GM19372 (cell line): ENCODE measurements around the gene PDE2A.

Experiments used
- ATAC-seq: cut with Tn5 transposase; IDR thresholded peaks from one replicate; pipeline ENCODE4 v1.9.1; 2021; ENCODE audit warnings: mild to moderate bottlenecking, low read depth, moderate library complexity; ENCODE audit not compliant: unreplicated experiment

Gene PDE2A

GRCh38 chr11:72641522-72642042, 32.6 kb downstream of the PDE2A start:
- ATAC-seq = no peak

DNA sequence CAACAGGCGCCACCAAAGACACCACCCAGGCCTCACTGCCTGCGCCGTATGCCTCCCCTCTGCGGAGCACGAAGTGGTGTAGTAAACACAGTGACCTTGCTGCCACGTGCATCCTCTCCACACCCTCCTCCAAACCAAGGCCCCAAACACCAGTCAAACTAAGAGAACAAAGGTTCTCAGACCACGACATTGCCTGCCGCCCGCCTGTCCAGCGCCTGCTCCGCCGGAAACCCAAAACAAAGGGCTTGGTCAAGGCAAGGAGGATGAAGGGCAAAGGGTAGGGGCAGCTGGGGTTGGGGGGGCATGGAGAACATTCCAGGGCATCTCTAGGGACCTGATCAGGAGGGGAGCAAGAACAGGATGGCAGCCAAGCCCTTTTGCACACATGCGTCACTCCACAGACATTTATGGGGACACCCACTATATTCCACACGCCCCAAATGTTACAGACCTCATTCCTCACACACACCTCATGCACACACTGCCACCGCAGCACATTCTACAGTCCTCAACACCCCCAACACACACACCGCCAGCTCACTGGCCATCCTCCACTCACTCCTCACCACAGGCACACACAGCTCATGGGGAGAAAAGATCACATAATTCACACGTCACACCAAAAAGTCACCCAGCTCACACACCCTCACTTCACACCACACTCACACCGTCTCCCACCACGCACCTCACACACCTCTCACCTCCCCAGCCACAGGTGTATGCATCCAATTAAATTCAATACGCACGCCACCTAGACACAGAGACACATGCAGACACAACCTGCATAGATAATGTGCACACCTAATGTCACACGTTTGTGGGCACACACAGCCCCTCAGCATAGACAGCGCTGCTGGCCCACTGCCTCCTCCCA, 34.5 kb downstream of the PDE2A start:
- ATAC-seq = no peak

DNA sequence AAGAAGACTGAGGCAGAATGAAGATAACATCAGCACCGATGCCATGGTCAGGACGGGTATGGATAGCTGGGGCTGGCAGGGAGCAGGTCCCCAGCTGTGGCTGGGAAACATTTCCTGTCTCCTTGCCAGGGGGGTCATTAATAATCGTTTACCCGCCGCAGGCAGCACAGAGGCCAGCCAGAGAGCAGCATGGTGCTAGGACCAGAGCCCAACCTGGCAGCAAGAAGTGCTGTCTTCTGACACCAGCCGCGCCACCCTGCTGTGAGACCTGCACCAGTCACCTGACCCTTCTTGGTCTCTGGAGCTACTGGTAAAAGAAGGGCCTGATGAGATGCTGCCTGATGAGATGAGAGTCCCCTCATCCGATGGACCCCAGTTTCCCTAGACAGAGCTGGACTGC, 36.3 kb downstream of the PDE2A start:
- ATAC-seq = no peak

DNA sequence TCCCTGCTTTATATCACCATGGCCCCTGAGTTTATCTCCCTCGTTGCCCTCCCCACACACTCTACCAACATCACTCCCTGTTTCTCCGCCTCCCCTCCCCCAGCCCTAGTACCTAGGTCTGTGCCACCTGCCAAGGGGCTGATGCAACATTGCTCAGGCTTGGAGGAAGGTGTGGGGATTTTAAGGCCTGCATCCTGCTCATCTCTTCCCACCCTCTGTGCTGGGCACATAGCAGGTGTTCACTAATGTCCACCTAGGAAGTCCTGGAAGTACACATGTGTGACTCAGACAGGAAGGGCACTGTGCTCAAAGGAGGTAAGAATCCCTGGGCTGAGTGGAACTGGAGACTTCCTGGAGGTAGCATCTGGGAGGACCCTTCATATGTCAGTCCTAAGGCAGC, 37.0 kb downstream of the PDE2A start:
- ATAC-seq = no peak

DNA sequence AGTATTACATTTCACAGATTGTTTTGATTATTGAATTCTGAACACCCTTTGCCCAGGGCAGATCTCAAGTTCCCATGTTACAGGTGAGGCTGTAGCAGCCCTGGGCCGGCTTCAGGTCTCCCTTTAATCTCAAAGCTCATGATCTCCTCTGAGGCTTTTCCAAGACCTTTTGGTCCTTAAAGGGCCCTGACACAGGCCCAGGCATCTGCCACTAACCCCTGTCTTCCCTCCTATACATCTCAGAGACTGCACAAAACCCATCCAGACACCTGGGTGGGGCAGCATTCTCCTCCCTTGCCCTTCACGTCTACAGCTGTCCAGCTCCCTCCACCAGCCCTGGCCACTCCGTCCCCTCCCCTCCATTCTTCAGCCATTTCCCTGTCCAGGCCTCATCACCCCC, 37.8 kb downstream of the PDE2A start:
- ATAC-seq = no peak

DNA sequence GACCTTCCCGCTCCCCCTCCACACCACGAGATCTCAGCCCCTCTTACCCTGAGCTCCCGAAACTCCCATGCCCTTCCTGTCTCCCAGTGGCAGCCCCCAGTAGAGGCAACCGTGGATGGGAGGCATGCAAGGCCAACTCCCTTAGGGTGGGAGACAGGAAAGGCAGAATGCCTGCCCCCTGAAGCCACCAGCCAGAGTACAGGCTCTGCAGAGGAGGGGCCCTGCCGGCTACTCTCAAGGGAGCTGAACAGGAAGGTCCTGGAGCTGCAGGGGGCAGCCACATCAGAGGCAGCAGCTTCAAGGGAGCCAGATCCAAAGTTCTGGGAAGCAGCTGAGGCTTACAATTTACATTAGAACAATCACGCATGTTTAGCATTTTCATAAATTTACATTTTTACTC, 38.3 kb downstream of the PDE2A start:
- no peak for ATAC-seq

DNA sequence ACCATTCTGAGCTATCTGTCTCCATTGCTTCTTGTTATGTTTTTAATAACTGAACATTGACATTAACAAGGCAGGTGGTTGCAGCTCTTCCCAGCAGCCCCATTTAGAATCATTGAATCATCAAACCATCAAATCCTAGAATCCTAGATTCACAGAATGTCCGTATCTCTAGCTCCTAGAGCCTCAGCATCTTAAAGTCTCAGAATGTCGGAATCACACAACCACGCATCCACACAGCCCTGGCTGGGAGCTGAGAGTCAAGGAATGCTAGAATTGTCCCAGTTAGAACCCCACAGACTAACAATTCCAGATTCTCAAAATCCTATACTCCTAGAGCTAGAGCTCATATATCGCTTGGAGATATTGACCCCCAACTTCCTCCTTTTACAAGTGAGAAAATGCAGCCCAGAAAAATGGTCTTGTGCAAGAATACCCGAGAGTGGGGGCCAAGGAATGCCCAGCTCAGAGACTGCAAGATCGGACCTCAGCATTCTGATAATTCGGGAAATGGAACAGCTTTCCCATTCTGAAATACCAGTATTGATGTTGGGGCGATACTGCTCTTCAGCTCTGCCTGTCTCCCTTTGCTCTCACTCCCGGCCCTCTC, 38.8 kb downstream of the PDE2A start:
- ATAC-seq = no peak

GRCh38 chr11:72634472-72635095, 39.6 kb downstream of the PDE2A start:
- ATAC-seq = no peak

DNA sequence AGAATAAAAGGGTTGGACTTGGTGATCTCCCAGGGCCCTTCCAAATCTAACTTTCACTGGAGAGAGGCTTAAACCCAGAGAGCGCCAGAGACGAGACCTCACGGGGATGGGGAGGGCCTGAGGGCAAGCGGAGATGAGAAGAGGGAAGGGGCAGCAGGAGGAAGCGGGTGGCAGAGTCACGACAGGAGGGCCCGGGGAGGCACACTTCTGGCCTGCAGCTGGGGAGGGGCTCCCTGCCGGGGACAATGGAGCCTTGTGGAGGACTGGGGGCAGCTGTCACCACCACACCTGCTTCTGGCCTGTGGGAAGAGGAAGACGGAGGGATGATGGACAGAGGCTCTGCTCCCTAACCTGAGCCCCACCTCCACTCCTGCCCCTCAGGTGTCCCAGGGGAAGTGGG, 40.2 kb downstream of the PDE2A start:
- no peak for ATAC-seq

DNA sequence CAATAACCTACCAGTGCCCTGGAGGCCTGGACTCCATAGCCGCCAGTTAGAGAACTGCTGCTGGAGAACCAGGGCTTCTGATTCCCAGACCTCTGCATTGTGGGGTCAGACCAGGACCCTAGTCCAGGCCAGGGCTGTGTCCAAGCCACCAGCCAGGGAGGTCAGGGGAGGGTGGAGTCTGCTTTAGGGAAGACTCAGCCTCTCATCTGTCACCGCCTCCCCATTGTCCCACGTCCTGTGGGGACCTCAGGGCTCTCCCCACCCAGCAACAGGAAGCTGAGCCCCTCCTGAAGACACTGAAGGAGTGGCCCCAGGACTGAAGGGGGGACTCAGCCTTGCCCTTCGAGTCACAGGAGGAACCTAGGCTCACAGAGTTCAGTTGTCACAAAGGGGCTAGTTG, 41.2 kb downstream of the PDE2A start:
- no peak for ATAC-seq

GRCh38 chr11:72631806-72632731, 42.2 kb downstream of the PDE2A start:
- no peak for ATAC-seq

DNA sequence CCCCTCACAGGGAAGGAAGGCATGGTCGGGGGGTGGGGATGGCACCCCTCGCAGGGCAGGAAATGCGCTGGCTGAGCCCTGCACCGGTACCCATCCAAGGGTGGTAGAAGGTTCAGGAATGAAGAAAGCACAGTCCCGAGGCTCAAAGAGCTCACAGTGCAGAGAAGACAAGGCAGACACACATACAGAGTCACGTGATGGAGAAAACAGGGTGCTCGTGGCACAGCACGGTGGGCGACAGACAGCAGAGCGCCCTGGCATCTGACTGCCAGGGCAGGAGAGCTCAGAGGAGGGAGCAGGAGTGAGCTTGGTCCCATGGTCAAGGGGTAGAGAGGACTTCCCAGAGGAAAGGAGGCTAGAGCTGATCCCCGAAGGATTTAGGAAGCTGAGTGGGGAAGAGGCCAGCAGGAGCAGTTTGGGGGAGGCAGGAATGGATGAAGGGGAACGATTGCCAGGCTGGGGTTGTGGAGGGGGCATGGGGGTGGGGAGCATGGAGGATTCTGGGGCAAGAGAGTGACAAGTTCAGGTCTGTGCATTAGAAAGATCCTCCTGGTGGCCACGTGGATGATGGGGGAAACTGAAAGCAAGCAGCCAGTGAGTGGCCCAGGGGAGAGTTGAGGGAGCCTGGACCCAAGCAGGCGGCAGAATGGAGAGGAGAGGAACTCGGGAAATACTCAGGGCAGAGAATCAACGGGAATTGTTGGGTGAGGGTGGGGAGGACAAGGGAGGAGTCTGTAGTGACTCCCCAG, 43.9 kb downstream of the PDE2A start:
- no peak for ATAC-seq

- ATAC-seq = no peak
Measured at GRCh38 chr11:72629266-72629665, 45.0 kb downstream of the PDE2A start.

DNA sequence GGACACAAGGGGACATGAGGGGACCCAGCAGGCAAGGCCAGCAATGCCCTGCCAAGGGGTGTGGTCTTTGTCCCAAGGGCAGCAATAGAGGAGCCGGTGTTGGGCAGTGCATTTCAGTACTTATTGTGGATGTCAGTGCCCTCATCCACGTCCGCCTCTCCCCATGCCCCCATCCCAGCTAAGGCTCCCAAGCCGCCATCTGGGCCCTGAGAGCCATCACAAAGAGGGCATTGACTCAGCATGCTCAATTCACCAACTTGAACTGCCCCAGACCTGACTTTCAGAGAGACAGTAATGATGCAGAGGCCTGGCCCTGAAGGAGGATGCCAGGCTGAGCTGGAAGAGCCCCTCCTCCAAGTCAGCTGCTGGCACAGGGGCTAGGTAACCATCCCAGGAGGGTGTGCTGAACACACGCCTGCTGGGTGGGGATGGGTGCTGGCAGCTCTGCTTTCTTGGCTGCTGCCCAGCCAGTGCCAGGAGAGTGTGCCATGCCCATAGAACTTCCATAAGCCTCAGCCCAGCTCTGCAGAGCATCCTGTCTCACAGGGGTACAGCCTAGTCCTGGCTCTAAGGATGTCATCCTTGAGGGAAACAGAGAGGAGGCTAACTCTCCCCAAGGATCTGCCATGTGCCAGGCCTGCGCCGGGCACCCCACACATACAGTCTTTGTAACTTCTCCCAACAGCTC, 46.5 kb downstream of the PDE2A start:
- ATAC-seq = no peak

DNA sequence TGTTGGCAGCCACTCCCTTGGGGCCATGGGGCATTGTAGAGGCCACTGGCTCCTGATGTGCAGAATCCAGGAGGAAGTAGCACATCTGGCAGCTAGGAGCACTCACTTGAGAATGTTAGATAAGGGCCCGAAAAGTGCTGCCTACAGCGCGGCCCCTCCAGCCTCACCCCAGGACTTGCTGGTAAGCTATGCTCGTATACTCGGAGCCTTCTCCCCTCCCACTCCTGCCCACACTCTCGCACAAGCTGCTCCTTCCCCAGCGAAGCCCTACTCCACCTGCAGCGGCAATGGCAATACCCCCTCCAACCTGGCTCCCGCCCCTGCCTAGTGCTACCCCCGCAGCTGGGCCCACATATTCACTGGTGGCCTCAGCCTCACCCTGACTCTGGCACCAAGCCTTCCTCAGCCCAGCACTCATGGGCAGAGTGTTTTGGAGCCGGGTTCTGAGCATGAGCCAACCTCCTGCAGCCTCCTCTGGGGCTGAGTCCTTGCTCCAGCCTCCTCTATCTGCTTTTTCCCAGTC, 47.7 kb downstream of the PDE2A start:
- no peak for ATAC-seq

- ATAC-seq = no peak
Measured at GRCh38 chr11:72625691-72626413, 48.4 kb downstream of the PDE2A start.

DNA sequence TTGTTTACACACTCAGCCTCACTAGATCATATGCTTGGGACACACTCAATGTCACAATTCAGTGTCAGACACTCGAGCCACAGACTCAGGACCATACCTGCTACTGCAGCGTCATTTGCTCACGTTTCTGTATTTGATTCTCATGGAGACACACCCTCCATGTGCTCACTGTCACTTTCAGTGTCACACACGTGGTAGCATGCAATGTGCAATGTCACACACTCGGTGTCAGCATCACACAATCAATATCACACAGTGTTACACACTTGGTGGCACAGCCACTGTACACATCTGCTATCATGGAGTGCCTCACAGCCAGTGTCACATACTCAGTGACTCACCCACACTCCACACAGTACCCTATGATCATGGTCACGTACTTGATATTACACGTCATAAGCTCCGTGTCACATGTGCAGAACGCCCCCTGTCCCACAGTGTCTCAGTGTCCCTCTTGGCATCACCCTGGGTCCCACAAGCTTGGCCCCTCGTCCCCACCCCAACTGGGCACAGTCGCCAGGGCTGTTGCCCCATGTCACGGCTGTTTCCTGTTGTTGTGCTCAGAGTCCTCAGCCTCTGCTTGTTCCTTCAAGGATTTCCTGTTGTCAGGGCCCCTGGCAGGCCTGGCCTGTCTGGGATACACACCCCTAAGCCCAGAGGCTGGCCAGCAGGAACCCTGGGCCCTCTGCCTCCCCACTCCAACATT, 49.6 kb downstream of the PDE2A start:
- ATAC-seq = no peak

DNA sequence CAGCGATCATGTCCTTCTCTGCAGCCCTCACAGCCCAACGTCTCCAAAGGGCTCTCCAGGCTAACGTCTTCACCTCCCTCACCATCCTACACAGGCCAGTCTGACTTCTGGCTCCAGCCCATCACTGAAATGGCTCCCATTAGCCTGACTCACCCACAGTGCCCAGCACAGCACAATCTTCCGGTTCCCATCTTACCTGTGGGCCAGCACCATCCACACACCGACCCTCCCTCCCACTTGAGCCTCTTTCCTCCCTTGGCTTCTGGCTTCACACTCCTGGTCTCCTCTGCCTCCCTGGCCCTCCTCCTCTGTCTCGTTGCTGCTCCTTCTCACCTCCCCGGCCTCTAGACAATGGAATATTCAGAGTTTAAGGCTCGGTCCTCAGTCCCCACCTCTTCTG, 51.2 kb downstream of the PDE2A start:
- no peak for ATAC-seq
